DMS 273 (cell line): ENCODE results near the gene C1D.
"Not testable (repeated sequence)": the region's sequence is repeated elsewhere in the genome, so short reads cannot be mapped to it uniquely, and the experiment has no call there.

Experiments used
- DNase-seq: peaks from one replicate; lab custom pipeline; 2025; ENCODE audit not compliant: unreplicated experiment; lab: John Stamatoyannopoulos, UW

The C1D gene

GRCh38 chr2:68062680-68063387 is at the start of gene C1D:
Gene C1D, minus strand, starts transcription at chr2:68063004. Its CDS starts 15,694 bp downstream, at chr2:68047310.
- peak; percentile 97 for DNase-seq

GRCh38 chr2:68110102-68110501 is 47.3 kb upstream of the C1D start:
- DNase-seq = peak; percentile 24

GRCh38 chr2:68108120-68108519 is 45.3 kb upstream of the C1D start:
- DNase-seq = no peak

GRCh38 chr2:68107475-68107874 is 44.7 kb upstream of the C1D start:
- DNase-seq = no peak

- peak; percentile 44 for DNase-seq
These were observed 41.5 kb upstream of the C1D start for GRCh38 chr2:68104111-68104835.

- no peak for DNase-seq
These were observed 40.9 kb upstream of the C1D start for GRCh38 chr2:68103709-68104055.

GRCh38 chr2:68103030-68103708 is 40.4 kb upstream of the C1D start:
- DNase-seq = no peak

- DNase-seq = no peak
These were observed 37.4 kb upstream of the C1D start for GRCh38 chr2:68100189-68100588.

GRCh38 chr2:68099260-68099659 is 36.5 kb upstream of the C1D start:
- no peak for DNase-seq

- DNase-seq = no peak
These were observed 35.5 kb upstream of the C1D start for GRCh38 chr2:68098291-68098797.

- no peak for DNase-seq
These were observed 31.3 kb upstream of the C1D start for GRCh38 chr2:68094111-68094510.

- no peak for DNase-seq
These were observed 30.8 kb upstream of the C1D start for GRCh38 chr2:68093634-68094033.

GRCh38 chr2:68091439-68092034 is 28.7 kb upstream of the C1D start:
- DNase-seq = no peak

GRCh38 chr2:68089961-68090360 is 27.2 kb upstream of the C1D start:
- DNase-seq = no peak

- no peak for DNase-seq
These were observed 26.1 kb upstream of the C1D start for GRCh38 chr2:68088940-68089339.

GRCh38 chr2:68086166-68086565 is 23.4 kb upstream of the C1D start:
- DNase-seq = no peak

- no peak for DNase-seq
These were observed 20.5 kb upstream of the C1D start for GRCh38 chr2:68083346-68083745.

GRCh38 chr2:68074050-68074449 is 11.2 kb upstream of the C1D start:
- DNase-seq = no peak

- not testable (repeated sequence) for DNase-seq
These were observed 1.2 kb upstream of the C1D start for GRCh38 chr2:68063797-68064646.

GRCh38 chr2:68060652-68061051 is 2.2 kb downstream of the C1D start:
- no peak for DNase-seq
